BE2C (cell line): Measurements from ENCODE around the gene CAPN12.

Experiments used
- DNase-seq: peaks from one replicate; pipeline ENCODE4 v3.0.0-alpha.2; 2020
- H3K27me3 ChIP-seq: fragments of 250-450 bp; sonication (Bioruptor Pico); 2 replicates; pipeline ENCODE4 v1.5.1; 2020; ENCODE audit warnings: mild to moderate bottlenecking
- H3K36me3 ChIP-seq: fragments of 250-450 bp; sonication (Bioruptor Pico); 2 replicates; pipeline ENCODE4 v1.5.1; 2020; ENCODE audit warnings: mild to moderate bottlenecking
- H3K4me1 ChIP-seq: fragments of 250-450 bp; sonication (Bioruptor Pico); 2 replicates; pipeline ENCODE4 v1.5.1; 2020
- H3K4me3 ChIP-seq: 2 replicates; pipeline ENCODE4 v1.5.1; 2011; ENCODE audit warnings: low read depth, low read length
- H3K9me3 ChIP-seq: fragments of 250-450 bp; sonication (Bioruptor Pico); 2 replicates; pipeline ENCODE4 v1.5.1; 2020
- CTCF ChIP-seq: IDR thresholded peaks from 2 replicates; pipeline ENCODE4 v1.5.1; 2012; ENCODE audit warnings: mild to moderate bottlenecking, low read depth, low read length

Gene CAPN12

GRCh38 chr19:38726284-38726673 is 18.0 kb downstream of the CAPN12 start:
- Histone ChIP-seq H3K9me3 (no peaks in the 10 kb centered on the region), H3K4me3 (no peak overlapping the region), H3K36me3 (peaks cover 60% of the 10 kb centered on the region), H3K27me3 (no peaks in the 10 kb centered on the region), H3K4me1 (no peaks in the 10 kb centered on the region)
- no peak for TF ChIP-seq CTCF
- no peak for DNase-seq

- no peak for TF ChIP-seq CTCF
- H3K36me3 ChIP-seq, result peaks cover 60% of the 10 kb centered on the region
Observed at GRCh38 chr19:38725469-38726283, 18.6 kb downstream of the CAPN12 start.

GRCh38 chr19:38723990-38724854 is 20.1 kb downstream of the CAPN12 start:
- H3K27me3 ChIP-seq, result no peaks in the 10 kb centered on the region
- H3K36me3 ChIP-seq, result peaks cover 68% of the 10 kb centered on the region

More at GRCh38 chr19:38725469-38726283, 18.6 kb downstream of the CAPN12 start:
- Histone ChIP-seq H3K4me3 (no peak overlapping the region), H3K9me3 (no peaks in the 10 kb centered on the region), H3K4me1 (no peaks in the 10 kb centered on the region), H3K27me3 (no peaks in the 10 kb centered on the region)
- DNase-seq, result no peak

GRCh38 chr19:38723606-38723965 is 20.7 kb downstream of the CAPN12 start:
- H3K4me1 ChIP-seq, result no peaks in the 10 kb centered on the region
- no peaks in the 10 kb centered on the region for H3K27me3 ChIP-seq
- DNase-seq, result no peak
- no peaks in the 10 kb centered on the region for H3K9me3 ChIP-seq
- no peak for TF ChIP-seq CTCF
- no peak overlapping the region for H3K4me3 ChIP-seq
- H3K36me3 ChIP-seq, result peaks cover 75% of the 10 kb centered on the region

More at GRCh38 chr19:38723990-38724854, 20.1 kb downstream of the CAPN12 start:
- H3K9me3 ChIP-seq, result no peaks in the 10 kb centered on the region
- DNase-seq, result no peak
- H3K4me1 ChIP-seq, result no peaks in the 10 kb centered on the region
- TF ChIP-seq CTCF, result no peak
- no peak overlapping the region for H3K4me3 ChIP-seq

GRCh38 chr19:38722947-38723605 is 21.2 kb downstream of the CAPN12 start:
- no peak overlapping the region for H3K4me3 ChIP-seq
- peaks cover 76% of the 10 kb centered on the region for H3K36me3 ChIP-seq
- H3K9me3 ChIP-seq, result no peaks in the 10 kb centered on the region
- H3K27me3 ChIP-seq, result no peaks in the 10 kb centered on the region
- TF ChIP-seq CTCF, result no peak
- no peaks in the 10 kb centered on the region for H3K4me1 ChIP-seq
- DNase-seq, result no peak
